Astrocyte (in vitro differentiated cells and primary cell): Measurements from ENCODE around the gene KRTAP10-2. TPM values are rescaled to one million over a fixed set of nuclear protein-coding genes. Genes with fewer than 3 reads are reported as not detected.

Experiments used
- DNase-seq: peaks from one replicate; pipeline ENCODE4 v3.0.0-alpha.2; 2010; ENCODE audit warnings: low read depth
- FAIRE-seq: peaks from 2 replicates; lab custom pipeline; 2011; peaks lifted over from hg19 to GRCh38; lab: Jason Lieb, UNC
- H2AFZ ChIP-seq: 2 replicates; pipeline ENCODE4 v1.6.0; 2012; ENCODE audit warnings: low read depth, low read length, inconsistent platforms
- H3K27ac ChIP-seq: 2 replicates; pipeline ENCODE4 v1.5.1; 2011; ENCODE audit warnings: low read depth, low read length, inconsistent platforms
- H3K27me3 ChIP-seq: 2 replicates; pipeline ENCODE4 v1.6.0; 2011; ENCODE audit warnings: low read length, inconsistent platforms; ENCODE audit not compliant: insufficient read depth
- H3K36me3 ChIP-seq: 2 replicates; pipeline ENCODE4 v1.5.1; 2011; ENCODE audit warnings: low read length, inconsistent platforms; ENCODE audit not compliant: insufficient read depth
- H3K4me1 ChIP-seq: 2 replicates; pipeline ENCODE4 v1.5.1; 2011; ENCODE audit warnings: low read length, inconsistent platforms; ENCODE audit not compliant: insufficient read depth
- H3K4me2 ChIP-seq: 2 replicates; pipeline ENCODE4 v1.6.0; 2012; ENCODE audit warnings: low read length, inconsistent platforms
- H3K4me3 ChIP-seq: 2 replicates; pipeline ENCODE4 v1.5.1; 2011; ENCODE audit warnings: low read depth, mild to moderate bottlenecking, low read length, inconsistent platforms; ENCODE audit not compliant: insufficient read depth
- H3K79me2 ChIP-seq: 2 replicates; pipeline ENCODE4 v1.6.0; 2012; ENCODE audit warnings: mild to moderate bottlenecking, low read length, inconsistent platforms; ENCODE audit not compliant: insufficient read depth
- H3K9ac ChIP-seq: 2 replicates; pipeline ENCODE4 v1.6.0; 2012; ENCODE audit warnings: mild to moderate bottlenecking, low read length, inconsistent platforms
- H3K9me3 ChIP-seq: 2 replicates; pipeline ENCODE4 v1.5.1; 2012; ENCODE audit warnings: low read depth, mild to moderate bottlenecking, low read length, inconsistent platforms; ENCODE audit not compliant: insufficient read depth
- H4K20me1 ChIP-seq: 2 replicates; pipeline ENCODE4 v1.6.0; 2012; ENCODE audit warnings: low read length, inconsistent platforms; ENCODE audit not compliant: insufficient read depth
- H3K27ac Mint-ChIP-seq: one replicate; pipeline ENCODE4 v1.8.0; 2021; ENCODE audit warnings: mild to moderate bottlenecking, mixed read lengths; ENCODE audit not compliant: unreplicated experiment
- H3K27me3 Mint-ChIP-seq: one replicate; pipeline ENCODE4 v1.8.0; 2021; ENCODE audit warnings: low read depth, mixed read lengths; ENCODE audit not compliant: unreplicated experiment
- H3K36me3 Mint-ChIP-seq: one replicate; pipeline ENCODE4 v1.8.0; 2021; ENCODE audit warnings: low read depth, mixed read lengths; ENCODE audit not compliant: unreplicated experiment
- H3K4me1 Mint-ChIP-seq: one replicate; pipeline ENCODE4 v1.8.0; 2021; ENCODE audit warnings: low read depth, mixed read lengths; ENCODE audit not compliant: unreplicated experiment
- H3K4me3 Mint-ChIP-seq: one replicate; pipeline ENCODE4 v1.8.0; 2021; ENCODE audit warnings: mild to moderate bottlenecking, moderate library complexity, mixed read lengths; ENCODE audit not compliant: unreplicated experiment
- H3K9me3 Mint-ChIP-seq: one replicate; pipeline ENCODE4 v1.8.0; 2021; ENCODE audit warnings: mild to moderate bottlenecking, mixed read lengths; ENCODE audit not compliant: unreplicated experiment
- CTCF ChIP-seq: IDR thresholded peaks from 2 replicates; pipeline ENCODE4 v1.5.1; 2011; ENCODE audit warnings: low read depth, mild to moderate bottlenecking, inconsistent platforms, low read length, moderate library complexity; ENCODE audit not compliant: insufficient read depth
- EZH2 ChIP-seq: IDR thresholded peaks from 2 replicates; pipeline ENCODE4 v1.6.1; 2012; ENCODE audit warnings: mild to moderate bottlenecking, low read length, inconsistent platforms; ENCODE audit not compliant: insufficient read depth
- total RNA-seq: library from RNA; stranded (reverse); gene quantifications from 2 replicates; pipeline ENCODE4 v1.2.1, GENCODE V29; 2021

The KRTAP10-2 gene
- total RNA-seq, 1 donor from 2014 or later: not detected

- no peak overlapping the region for H3K4me3 ChIP-seq
- H4K20me1 ChIP-seq: no peaks in the 10 kb centered on the region
- Mint-ChIP-seq H3K36me3 (no peaks in the 10 kb centered on the region), H3K4me1 (no peaks in the 10 kb centered on the region), H3K9me3 (peaks cover 11% of the 10 kb centered on the region), H3K27me3 (peaks cover 39% of the 10 kb centered on the region), H3K27ac (no peak overlapping the region), H3K4me3 (no peak overlapping the region)
- H3K9ac ChIP-seq: no peak overlapping the region
- TF ChIP-seq EZH2 (no peak), CTCF (no peak)
- DNase-seq (no peak), FAIRE-seq (no peak)
- peaks cover 6% of the 10 kb centered on the region for H3K9me3 ChIP-seq
- H2AFZ ChIP-seq: no peak overlapping the region
- H3K27ac ChIP-seq: no peak overlapping the region
- H3K4me1 ChIP-seq: no peaks in the 10 kb centered on the region
- no peaks in the 10 kb centered on the region for H3K36me3 ChIP-seq
- H3K4me2 ChIP-seq: no peak overlapping the region
- H3K27me3 ChIP-seq: no peaks in the 10 kb centered on the region
- H3K79me2 ChIP-seq: no peaks in the 10 kb centered on the region
Measured at GRCh38 chr21:44529503-44530125, 21.7 kb downstream of the KRTAP10-2 start.

GRCh38 chr21:44529011-44529421 is 22.3 kb downstream of the KRTAP10-2 start:
- peaks cover 10% of the 10 kb centered on the region for H3K9me3 ChIP-seq
- Mint-ChIP-seq H3K4me3 (no peak overlapping the region), H3K9me3 (peaks cover 11% of the 10 kb centered on the region), H3K4me1 (no peaks in the 10 kb centered on the region), H3K27ac (no peak overlapping the region), H3K36me3 (no peaks in the 10 kb centered on the region), H3K27me3 (peaks cover 39% of the 10 kb centered on the region)
- H3K27me3 ChIP-seq: no peaks in the 10 kb centered on the region
- H3K36me3 ChIP-seq: no peaks in the 10 kb centered on the region
- no peak overlapping the region for H3K9ac ChIP-seq
- no peak overlapping the region for H3K4me2 ChIP-seq
- no peak overlapping the region for H3K27ac ChIP-seq
- H3K4me1 ChIP-seq: no peaks in the 10 kb centered on the region
- H2AFZ ChIP-seq: no peak overlapping the region
- H3K4me3 ChIP-seq: no peak overlapping the region
- TF ChIP-seq EZH2 (no peak), CTCF (no peak)
- FAIRE-seq (no peak), DNase-seq (no peak)
- H4K20me1 ChIP-seq: no peaks in the 10 kb centered on the region
- H3K79me2 ChIP-seq: no peaks in the 10 kb centered on the region

GRCh38 chr21:44528634-44528995 is 22.7 kb downstream of the KRTAP10-2 start:
- Histone ChIP-seq H3K4me1 (no peaks in the 10 kb centered on the region), H3K9me3 (peaks cover 14% of the 10 kb centered on the region), H3K27ac (no peak overlapping the region), H4K20me1 (no peaks in the 10 kb centered on the region), H3K27me3 (no peaks in the 10 kb centered on the region), H3K4me2 (no peak overlapping the region), H3K9ac (no peak overlapping the region), H3K4me3 (no peak overlapping the region), H2AFZ (no peak overlapping the region), H3K36me3 (no peaks in the 10 kb centered on the region), H3K79me2 (no peaks in the 10 kb centered on the region)
- DNase-seq: no peak
- no peak overlapping the region for H3K27ac Mint-ChIP-seq
- no peak overlapping the region for H3K4me3 Mint-ChIP-seq
- no peaks in the 10 kb centered on the region for H3K4me1 Mint-ChIP-seq
- no peaks in the 10 kb centered on the region for H3K36me3 Mint-ChIP-seq
- H3K9me3 Mint-ChIP-seq: peaks cover 11% of the 10 kb centered on the region
- no peak for FAIRE-seq
- TF ChIP-seq CTCF: no peak
- TF ChIP-seq EZH2: no peak
- peaks cover 39% of the 10 kb centered on the region for H3K27me3 Mint-ChIP-seq
